HG03066 (cell line): ENCODE measurements around the gene SH3PXD2B.
"Not testable (repeated sequence)": the region's sequence is repeated elsewhere in the genome, so short reads cannot be mapped to it uniquely, and the experiment has no call there.

Experiments
- ATAC-seq: cut with Tn5 transposase; IDR thresholded peaks from one replicate; pipeline ENCODE4 v1.9.1; 2021; ENCODE audit warnings: low read depth; ENCODE audit not compliant: unreplicated experiment

SH3PXD2B gene

GRCh38 chr5:172347496-172348052 lies 106.8 kb downstream of the SH3PXD2B start:
- ATAC-seq, result no peak

DNA sequence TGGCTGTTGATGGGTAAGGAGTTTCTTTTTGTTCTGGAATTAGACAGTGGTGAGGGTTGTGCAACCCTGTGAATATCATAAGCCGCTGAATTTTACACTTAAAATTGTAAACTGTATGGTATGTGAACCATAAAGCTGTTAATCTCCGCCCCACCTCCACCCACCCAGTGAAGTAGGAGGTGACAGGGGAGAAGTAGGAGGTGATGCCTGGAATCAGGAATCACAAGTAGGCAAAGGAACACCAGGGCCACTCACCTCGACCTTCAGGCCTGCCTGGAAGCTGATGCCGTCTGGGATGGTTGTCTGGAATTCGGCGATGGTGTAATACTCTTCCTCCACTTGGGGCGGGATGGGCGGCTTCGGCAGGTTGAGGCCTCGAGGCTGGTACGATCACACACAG lies 108.4 kb downstream of the SH3PXD2B start:
- no peak for ATAC-seq

DNA sequence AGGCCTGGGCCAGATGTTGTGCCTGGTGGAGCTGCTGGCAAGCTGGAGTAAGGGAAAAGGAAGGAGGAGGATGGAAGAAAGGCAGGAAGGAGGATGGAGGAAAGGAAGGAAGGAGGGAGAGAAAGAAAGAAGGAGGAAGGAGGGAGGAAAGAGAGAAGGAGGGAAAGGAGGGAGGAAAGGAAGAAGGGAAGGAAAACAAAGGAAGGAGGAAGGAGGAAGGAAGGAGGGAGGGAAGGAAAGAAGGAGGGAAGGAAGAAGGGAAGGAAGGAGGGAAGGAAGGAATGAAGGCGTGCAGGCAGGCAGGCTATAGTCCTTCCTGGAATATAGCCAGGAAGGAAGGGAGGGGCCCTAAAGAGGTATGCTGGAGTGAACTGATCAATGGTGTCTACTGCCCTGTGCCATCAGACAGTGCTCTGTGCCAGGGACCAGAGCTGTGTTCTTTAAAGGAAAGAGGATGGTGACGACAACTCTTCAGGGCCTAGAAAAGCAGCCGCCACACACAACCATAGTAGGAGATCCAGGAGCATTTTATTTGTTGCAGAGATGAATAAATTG lies 109.4 kb downstream of the SH3PXD2B start:
- ATAC-seq, result no peak

DNA sequence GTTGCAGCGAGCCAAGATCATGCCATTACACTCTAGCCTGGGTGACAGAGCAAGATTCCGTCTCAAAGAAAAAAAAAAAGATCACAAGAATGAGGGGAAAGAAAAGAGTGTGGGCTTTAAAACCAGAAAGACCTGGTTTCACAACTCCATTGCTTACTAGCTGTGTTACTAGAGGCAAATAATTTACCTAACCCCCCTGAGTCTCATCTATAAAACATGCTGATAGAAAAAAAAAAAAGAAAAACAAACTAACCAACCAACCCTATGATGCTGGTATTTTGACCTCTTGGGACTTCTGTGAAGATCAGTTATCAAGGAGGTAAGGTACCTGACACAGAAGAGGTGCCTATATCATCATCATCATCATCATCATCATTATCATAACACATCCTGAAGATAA lies 110.6 kb downstream of the SH3PXD2B start:
- ATAC-seq, result no peak

DNA sequence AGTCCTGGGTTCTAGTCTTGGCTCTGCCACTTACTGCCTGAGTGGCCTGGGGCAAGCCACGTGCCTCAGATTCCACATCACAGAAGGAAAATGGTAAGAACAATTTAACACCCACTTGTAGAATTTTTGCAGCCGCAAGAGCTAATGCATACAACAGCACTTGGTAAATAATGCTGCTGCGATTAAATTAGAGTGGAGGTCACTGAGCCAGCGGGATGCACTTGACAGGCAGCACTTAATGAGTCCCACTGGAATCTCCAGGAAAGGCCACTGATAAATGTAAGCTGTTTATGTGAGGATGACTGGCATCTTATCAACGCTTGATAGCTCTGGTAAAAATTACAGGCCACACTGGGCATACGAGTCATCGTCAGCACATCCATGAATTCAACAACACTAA lies 111.4 kb downstream of the SH3PXD2B start:
- ATAC-seq, result no peak

DNA sequence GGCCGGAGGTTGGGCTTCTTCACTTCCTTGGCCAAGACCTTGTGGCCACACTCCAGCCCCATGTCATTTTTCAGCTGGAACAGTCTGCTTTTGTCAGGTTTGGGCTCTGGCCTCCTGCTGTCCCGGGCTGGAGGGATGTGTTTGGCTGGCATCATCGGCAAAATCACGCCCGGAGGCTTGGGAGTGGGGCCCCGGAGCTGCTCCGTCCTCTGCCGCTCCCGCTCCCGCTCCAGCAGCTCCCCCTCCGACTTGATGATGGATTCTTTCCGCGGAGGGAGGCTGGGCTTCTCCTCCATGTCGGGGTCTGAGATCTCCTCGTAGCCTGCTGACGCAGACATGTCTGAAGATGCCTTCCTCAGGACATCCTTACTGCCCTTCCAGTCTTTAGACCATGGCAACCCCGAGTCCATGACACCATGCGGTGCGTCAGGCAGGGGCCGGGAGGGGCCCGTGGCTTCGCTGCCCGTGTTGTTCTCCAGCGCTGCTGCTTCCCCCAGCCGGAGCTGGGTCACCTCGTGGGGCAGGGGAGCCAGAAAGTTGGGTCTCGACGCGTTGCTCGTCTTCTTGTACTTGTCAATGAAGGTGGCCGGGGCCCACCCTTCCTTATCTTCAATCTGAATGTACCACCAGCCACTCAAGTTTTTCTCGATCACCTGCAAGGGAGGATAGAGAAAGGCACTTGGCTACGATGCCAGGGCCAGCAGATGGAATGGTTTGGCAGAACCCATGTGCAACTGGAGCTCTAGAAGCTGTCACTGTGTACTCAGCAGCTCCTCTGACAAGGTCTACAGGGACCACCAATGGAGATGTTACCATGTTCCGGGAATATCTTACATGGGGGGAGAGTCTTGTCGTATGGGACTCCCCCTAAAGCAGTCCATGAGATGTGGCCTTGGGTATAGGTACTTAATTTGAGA lies 114.8 kb downstream of the SH3PXD2B start:
- ATAC-seq, result no peak

GRCh38 chr5:172336676-172337285 lies 117.5 kb downstream of the SH3PXD2B start:
- no peak for ATAC-seq

DNA sequence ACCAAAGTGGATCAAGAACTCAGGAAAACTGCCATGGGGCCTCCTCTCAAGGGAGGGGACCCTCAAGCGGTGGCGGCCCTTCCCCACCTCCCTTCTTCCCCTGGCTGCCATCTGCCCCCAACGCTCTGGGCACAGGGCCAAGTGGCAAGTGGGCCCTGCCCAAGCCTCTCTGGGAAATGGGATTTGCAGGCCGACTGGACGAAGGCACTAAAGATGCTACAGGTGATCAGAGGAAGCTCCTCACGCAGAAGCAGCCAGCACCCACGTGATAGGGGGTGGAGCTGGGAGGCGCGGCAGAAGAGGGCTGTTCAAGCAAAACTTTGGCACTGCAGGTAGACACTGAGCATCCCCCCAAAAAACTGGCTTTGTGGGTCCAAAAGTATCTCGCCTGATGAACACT lies 118.1 kb downstream of the SH3PXD2B start:
- no peak for ATAC-seq

DNA sequence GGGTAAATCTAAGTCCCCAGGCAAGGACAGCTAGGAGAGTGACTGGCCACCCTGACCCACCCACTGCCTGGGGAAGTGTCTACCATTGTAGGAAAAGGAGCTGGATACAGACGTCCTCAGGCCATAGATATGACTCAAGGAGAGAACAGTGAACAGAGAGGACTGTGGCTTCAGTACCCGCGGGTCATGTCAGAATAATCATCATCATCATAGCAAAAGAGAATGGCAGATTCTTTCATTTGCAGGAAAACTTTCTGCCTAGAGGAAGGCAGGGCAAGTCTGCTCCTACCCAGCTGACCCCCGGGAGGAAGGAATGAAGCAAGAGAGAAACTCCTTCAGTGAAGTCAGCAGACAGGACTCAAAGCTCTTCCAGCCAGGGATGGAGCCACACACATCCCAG lies 118.6 kb downstream of the SH3PXD2B start:
- no peak for ATAC-seq

GRCh38 chr5:172334641-172335040 lies 119.7 kb downstream of the SH3PXD2B start:
- ATAC-seq, result no peak

DNA sequence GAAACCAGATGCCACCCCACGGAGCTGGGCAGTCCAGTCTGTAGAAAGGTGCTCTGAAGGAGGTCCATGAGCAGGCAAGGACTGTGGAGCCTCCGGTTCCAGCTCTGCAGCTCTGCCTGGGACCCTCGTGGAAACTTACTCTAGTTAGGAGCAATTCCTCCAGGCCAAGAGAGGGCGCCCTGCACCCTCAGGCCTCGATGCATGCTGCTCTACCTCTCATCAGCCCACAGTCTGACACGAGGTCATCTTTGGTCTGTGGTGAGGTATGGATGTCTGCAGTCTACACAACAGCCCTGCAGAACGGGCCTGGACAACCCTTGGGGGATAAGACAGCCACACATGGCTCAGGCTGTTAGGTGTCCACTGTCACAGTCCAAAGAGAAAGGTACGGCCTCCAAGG lies 120.1 kb downstream of the SH3PXD2B start:
- ATAC-seq, result no peak

DNA sequence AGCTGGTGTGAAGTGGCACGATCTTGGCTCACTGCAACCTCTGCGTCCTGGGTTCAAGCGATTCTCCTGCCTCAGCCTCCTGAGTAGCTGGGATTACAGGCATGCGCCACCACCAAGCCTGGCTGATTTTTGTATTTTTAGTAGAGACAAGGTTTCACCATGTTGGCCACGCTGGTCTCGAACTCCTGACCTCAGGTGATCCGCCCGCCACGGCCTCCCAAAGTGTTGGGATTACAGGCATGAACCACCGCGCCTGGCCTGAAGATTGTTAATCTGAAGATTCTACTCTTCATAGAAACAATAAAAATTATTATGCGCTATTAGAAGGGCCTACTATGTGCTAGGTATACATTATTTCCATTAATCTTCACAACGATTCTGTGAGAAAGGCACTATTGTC lies 127.4 kb downstream of the SH3PXD2B start:
- ATAC-seq, result not testable (repeated sequence)

GRCh38 chr5:172325452-172325851 lies 128.9 kb downstream of the SH3PXD2B start:
- ATAC-seq, result no peak

GRCh38 chr5:172322028-172322965 lies 132.0 kb downstream of the SH3PXD2B start:
- ATAC-seq, result peak; percentile 66

DNA sequence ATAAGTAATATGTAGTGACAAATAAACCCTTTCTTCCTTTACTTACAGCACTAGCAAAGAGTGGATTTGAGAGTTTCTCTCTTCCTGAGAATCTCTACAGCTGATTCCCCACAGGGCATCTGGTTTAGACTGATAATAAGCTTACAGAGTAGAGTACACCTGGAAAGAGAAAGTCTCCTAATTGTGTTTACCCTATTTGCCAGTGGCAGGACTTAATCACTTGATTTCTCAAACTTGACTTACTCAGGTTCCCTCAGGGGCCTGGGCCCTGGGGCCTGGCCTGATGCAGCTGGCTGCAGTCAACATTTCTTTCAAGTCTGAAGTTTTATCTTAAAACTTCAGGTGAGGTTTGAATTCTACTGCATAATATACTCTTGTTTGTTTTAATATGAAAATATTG lies 132.7 kb downstream of the SH3PXD2B start:
- no peak for ATAC-seq

GRCh38 chr5:172319708-172320441 lies 134.4 kb downstream of the SH3PXD2B start:
- ATAC-seq, result no peak

- peak; percentile 71 for ATAC-seq
Measured at GRCh38 chr5:172315587-172316493, 138.5 kb downstream of the SH3PXD2B start.

DNA sequence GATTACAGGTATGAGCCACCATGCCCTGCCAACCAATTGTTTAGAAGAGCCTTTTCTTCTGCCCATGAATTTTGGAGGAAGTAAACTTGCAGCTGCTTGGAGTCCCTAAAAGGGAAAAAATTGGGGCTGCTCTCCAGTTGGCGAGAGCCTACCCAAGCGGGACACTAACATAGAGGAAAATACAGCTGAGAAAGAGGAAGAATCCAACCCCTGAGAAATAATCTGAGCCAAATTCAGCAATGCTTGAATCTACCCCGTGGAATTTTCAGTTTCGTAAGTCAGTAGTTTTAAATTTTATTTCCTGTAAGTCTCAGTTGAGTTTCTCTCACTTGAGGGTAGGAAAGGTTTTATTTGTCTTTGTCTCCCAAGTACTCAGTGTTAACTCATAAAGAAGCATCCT lies 140.4 kb downstream of the SH3PXD2B start:
- ATAC-seq, result no peak

DNA sequence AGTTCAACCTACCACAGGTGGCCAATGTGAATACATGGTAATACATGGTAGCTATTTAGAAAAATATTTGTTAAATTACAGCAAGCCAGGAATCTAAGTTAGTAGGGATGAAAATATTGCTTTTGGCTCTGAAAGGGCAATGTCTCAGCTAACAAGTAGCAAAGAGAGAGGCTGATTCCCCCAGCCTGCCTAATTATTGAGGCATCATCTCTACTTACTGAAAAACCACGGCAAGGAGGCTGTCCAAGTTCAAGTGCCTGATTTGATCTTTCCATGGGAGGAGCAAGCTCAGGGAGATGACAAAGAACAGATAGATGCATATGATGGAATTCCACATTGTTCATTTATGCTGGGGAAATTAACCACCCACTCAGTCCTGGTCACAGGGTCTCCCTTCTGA lies 142.0 kb downstream of the SH3PXD2B start:
- ATAC-seq, result no peak
